Right atrium auricular region (tissue), 2 donors: ENCODE measurements around the gene ARHGEF37. TPM values are rescaled to one million over a fixed set of nuclear protein-coding genes. Genes with fewer than 3 reads are reported as not detected.

Experiments used
- DNase-seq: peaks from one replicate; pipeline ENCODE4 v3.0.0-alpha.2; 2019; ENCODE audit warnings: low spot score
- H3K27ac ChIP-seq, 2 donors: fragments of 200-600 bp; sonication (generic); 1 replicate in 1 of 2; 2 replicates in 1 of 2; pipeline ENCODE4 v1.5.1; 2016 to 2019
- H3K27me3 ChIP-seq, 2 donors: fragments of 200-600 bp; sonication (generic); one replicate each; pipeline versions ENCODE4 v1.5.1 to v1.6.0; 2017 to 2019
- H3K36me3 ChIP-seq: fragments of 200-600 bp; sonication (generic); one replicate; pipeline ENCODE4 v1.5.1; 2016
- H3K4me1 ChIP-seq, 2 donors: fragments of 200-600 bp; sonication (generic); one replicate each; pipeline versions ENCODE4 v1.5.1 to v1.6.0; 2017 to 2019
- H3K4me3 ChIP-seq, 2 donors: fragments of 200-600 bp; sonication (generic); 1 replicate in 1 of 2; 2 replicates in 1 of 2; pipeline ENCODE4 v1.5.1; 2017 to 2019; ENCODE audit warnings: mild to moderate bottlenecking in 1 of 2, moderate library complexity in 1 of 2
- H3K9me3 ChIP-seq, 2 donors: fragments of 200-600 bp; sonication (generic); one replicate each; pipeline ENCODE4 v1.5.1; 2019
- CTCF ChIP-seq, 2 donors: fragments of 200-600 bp; sonication (generic); IDR thresholded peaks; one replicate each; pipeline ENCODE4 v1.5.1; 2019; ENCODE audit warnings: antibody characterized with exemption in 2 of 2
- total RNA-seq, 2 donors: library from RNA; depleted of rRNA; stranded (reverse); fragments of >200 nt; gene quantifications; one replicate each; pipeline ENCODE4 v1.1.0, GENCODE V29; 2016

Gene ARHGEF37
- total RNA-seq, 2 donors from 2014 or later: 11.0 to 13.7 TPM

DNA sequence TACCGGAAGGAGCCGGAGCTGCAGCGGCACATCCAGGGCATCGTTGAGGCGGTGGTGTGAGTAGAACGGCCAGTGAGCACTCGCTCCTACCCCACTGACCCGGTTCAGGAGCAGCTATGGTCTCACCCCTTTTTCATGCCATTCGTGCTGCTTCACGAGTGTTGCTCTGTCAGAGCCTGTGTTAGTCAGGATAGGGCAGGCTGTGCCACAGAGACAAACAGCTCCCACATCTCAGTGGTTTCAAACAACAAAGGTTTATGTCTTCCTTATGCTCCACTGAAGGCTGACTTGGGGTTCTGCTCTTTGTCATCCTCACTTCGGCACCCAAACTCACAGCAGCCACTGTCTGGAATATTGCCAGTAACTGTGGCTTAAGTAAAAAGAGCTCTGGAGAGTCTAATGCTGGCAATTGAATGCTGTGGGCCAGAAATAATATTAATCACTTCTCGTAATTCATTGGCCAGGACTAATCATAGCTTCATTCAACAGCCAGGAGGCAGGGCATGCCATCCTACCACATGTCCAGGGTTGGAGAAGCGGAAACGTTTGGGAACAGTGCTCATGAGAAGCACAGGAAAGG is 28.4 kb downstream of the ARHGEF37 start:
- no peak overlapping the region for H3K27ac ChIP-seq
- H3K27me3 ChIP-seq: no peaks in the 10 kb centered on the region
- H3K4me3 ChIP-seq: no peak overlapping the region
- no peaks in the 10 kb centered on the region for H3K9me3 ChIP-seq
- peaks cover 27% of the 10 kb centered on the region for H3K36me3 ChIP-seq
- peaks cover 0 to 11% of the 10 kb centered on the region in 2 donors for H3K4me1 ChIP-seq
- DNase-seq: no peak
- TF ChIP-seq CTCF (IDR thresholded peaks at IDR 0.05): no peak

GRCh38 chr5:149610589-149611255 is 29.4 kb downstream of the ARHGEF37 start:
- H3K4me3 ChIP-seq: no peak overlapping the region
- no peak for DNase-seq
- no peak overlapping the region for H3K27ac ChIP-seq
- H3K4me1 ChIP-seq: peaks cover 0 to 8% of the 10 kb centered on the region in 2 donors
- no peaks in the 10 kb centered on the region for H3K9me3 ChIP-seq
- TF ChIP-seq CTCF (IDR thresholded peaks at IDR 0.05): no peak
- H3K27me3 ChIP-seq: no peaks in the 10 kb centered on the region
- peaks cover 29% of the 10 kb centered on the region for H3K36me3 ChIP-seq

DNA sequence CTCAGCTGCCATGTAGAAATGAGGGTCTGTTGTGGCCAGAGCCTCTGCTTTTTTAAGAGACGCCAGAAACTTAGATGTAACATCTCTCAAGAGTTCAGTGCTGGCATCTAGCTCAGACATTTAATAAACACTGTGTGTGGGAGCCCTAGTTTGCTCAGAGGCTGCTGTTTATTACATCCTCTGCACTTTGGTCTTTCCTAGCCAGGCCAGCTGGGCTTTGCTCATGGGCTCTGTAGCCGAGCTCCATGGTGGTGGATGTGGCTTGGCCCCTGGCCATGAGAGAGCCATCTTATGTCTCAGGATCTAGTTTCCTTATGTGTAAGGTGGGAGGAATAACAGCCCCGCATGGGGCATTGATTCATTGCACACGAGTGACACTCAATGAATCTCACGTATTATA is 30.0 kb downstream of the ARHGEF37 start:
- Histone ChIP-seq H3K9me3 (no peaks in the 10 kb centered on the region), H3K4me1 (peaks cover 0 to 8% of the 10 kb centered on the region in 2 donors), H3K4me3 (no peak overlapping the region), H3K27ac (no peak overlapping the region), H3K27me3 (no peaks in the 10 kb centered on the region), H3K36me3 (peaks cover 29% of the 10 kb centered on the region)
- no peak for TF ChIP-seq CTCF (IDR thresholded peaks at IDR 0.05)
- DNase-seq: no peak

DNA sequence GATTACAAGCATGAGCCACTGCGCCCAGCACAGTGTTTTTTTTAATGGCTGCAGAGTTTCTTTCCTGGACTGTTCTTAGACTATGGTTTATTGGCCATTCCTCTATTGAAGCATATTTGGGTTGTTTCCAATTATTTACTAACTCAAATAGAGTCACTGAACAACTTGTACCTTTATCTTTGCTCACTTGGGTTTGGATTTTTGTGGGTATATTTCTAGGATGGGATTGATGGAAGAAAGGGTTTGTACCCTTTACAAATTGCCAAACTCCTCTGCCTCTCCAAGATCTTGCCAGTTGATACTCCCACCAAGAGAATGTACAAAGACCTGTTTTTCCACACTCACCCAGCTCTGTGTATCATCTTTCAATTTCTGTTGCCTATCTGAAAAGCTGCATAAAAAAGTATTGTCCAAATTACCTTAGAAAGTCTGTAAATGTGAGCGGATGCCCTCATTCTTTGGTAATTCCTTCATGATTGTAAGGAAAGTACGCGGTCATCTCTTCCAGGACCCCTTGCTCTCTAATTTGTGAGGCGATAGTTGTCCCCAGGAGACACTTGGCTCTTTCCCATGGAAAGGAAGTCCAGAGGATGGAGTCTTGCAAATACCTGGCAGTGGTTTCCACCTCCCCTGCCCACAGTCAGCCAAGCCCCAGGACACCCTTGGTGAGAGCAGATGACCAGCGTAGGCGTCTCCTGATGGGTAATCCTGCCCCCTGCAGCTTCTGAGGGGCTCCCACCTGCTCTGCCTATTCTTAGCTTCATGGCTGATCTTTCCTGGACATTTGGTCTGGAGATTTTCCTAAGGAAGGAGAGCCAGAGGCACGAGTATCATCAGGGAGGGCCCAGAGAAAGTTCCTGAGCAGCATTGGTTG is 33.0 kb downstream of the ARHGEF37 start:
- H3K36me3 ChIP-seq: peaks cover 47% of the 10 kb centered on the region
- no peak overlapping the region for H3K27ac ChIP-seq

DNA sequence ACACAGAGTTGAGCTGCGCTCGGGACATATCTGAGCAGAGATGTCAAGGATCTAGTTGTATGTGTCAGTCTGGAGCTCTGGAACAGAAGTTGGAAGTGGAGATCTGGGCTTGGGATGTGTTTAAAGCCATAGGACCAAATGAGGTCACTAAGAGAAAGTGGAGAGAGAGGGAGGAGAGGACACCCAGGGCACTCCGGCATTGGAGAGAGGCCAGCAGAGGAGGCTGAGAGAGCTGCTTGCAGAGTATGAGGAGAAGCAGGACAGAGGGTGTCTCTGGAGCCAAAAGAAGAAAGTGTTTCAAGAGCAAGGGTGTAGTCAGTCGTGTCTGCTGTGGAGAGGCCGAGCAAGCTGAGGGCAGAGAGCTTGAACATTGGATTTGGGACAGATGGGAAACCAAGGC is 34.7 kb downstream of the ARHGEF37 start:
- H3K27ac ChIP-seq: no peak overlapping the region
- H3K9me3 ChIP-seq: no peaks in the 10 kb centered on the region
- TF ChIP-seq CTCF (IDR thresholded peaks at IDR 0.05): no peak
- no peak for DNase-seq
- no peak overlapping the region for H3K4me3 ChIP-seq
- H3K4me1 ChIP-seq: peaks cover 0 to 14% of the 10 kb centered on the region in 2 donors
- H3K27me3 ChIP-seq: no peaks in the 10 kb centered on the region
- peaks cover 46% of the 10 kb centered on the region for H3K36me3 ChIP-seq

More for the DNA sequence above, 33.0 kb downstream of the ARHGEF37 start:
- H3K9me3 ChIP-seq: no peaks in the 10 kb centered on the region
- H3K4me1 ChIP-seq: peaks cover 0 to 14% of the 10 kb centered on the region in 2 donors
- H3K27me3 ChIP-seq: no peaks in the 10 kb centered on the region
- no peak for TF ChIP-seq CTCF (IDR thresholded peaks at IDR 0.05)
- H3K4me3 ChIP-seq: no peak overlapping the region
- DNase-seq: no peak
